Activated CD4-positive, alpha-beta memory T cell treated with anti-CD3 and anti-CD28 coated beads for 36 hours (primary cell): ENCODE data around the gene STAT1. TPM values are rescaled to one million over a fixed set of nuclear protein-coding genes. Genes with fewer than 3 reads are reported as not detected.
A peak's percentile ranks its signal among the peaks of the same experiment; 100 is the strongest.

Experiments used
- CTCF ChIA-PET: fragments of 350-600 bp; sonication (Branson Sonifier 250); formaldehyde crosslinking; loops from one replicate; lab custom pipeline; 2021; ENCODE audit warnings: antibody characterized with exemption, inconsistent platforms; lab: Charles Lee
- POLR2A ChIA-PET: fragments of 350-600 bp; sonication (Branson Sonifier 250); formaldehyde crosslinking; loops from one replicate; lab custom pipeline; 2021; ENCODE audit warnings: antibody characterized with exemption; lab: Charles Lee
- DNase-seq: peaks from one replicate; pipeline ENCODE4 v3.0.0-alpha.2; 2020
- H3K27ac Mint-ChIP-seq: one replicate; pipeline ENCODE4 v1.8.0; 2021; ENCODE audit warnings: mixed read lengths
- H3K27me3 Mint-ChIP-seq: one replicate; pipeline ENCODE4 v1.8.0; 2021; ENCODE audit warnings: mixed read lengths
- H3K36me3 Mint-ChIP-seq: one replicate; pipeline ENCODE4 v1.8.0; 2021; ENCODE audit warnings: mixed read lengths
- H3K4me1 Mint-ChIP-seq: one replicate; pipeline ENCODE4 v1.8.0; 2021; ENCODE audit warnings: low read depth, mixed read lengths
- H3K4me3 Mint-ChIP-seq: one replicate; pipeline ENCODE4 v1.8.0; 2021; ENCODE audit warnings: mild to moderate bottlenecking, mixed read lengths
- H3K9me3 Mint-ChIP-seq: one replicate; pipeline ENCODE4 v1.8.0; 2021; ENCODE audit warnings: mixed read lengths
- intact Hi-C: fragments of 100-400 bp; cut with micrococcal nuclease; formaldehyde crosslinking; loops from one replicate; pipeline ENCODE4 v1.15.1; 2023
- total RNA-seq, 2 experiments: library from RNA; stranded (reverse); gene quantifications; one replicate each; pipeline ENCODE4 v1.2.3, GENCODE V29; 2021

STAT1 gene
- 100 to 1,000 TPM; 309 to 314 TPM for total RNA-seq

DNA sequence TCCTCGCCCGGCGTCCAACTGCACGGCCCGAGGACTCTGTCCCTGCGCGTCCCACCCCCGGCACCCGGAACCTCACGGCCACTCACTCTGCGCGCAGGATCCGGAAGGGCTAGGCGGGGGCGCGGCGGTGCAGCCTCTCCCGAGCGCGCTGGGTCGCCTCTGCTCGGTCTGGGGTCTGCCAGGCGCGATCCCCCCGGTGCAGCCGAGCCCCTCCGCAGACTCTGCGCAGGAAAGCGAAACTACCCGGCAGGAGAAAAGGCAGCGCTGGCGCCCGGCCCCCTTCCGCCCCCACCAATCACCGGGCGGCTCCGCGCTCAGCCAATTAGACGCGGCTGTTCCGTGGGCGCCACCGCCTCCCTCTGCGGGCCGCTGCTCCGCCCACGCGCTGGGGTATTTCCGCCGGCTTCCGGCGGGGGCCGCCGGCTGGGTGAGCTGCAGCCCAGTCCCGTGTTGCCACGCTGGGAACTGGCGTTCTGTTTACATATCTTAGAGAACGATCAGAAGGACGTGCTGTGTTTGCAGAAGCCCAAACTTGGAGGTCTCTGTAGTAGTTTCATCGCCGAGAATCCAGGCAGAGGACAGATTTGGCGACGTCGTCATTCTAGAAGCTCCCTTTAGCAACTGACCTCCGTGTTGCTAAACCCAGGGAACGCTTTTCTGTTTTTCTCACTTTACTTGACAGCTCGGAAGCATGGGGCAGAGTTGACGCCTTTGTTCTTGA is at the start of gene STAT1:
Gene STAT1 (minus strand): TSS at position 240 of the 721 bp plus-strand sequence. CDS start 4,168 bp downstream, outside the sequence.
- Mint-ChIP-seq H3K27me3 (no peaks in the 10 kb centered on the region), H3K36me3 (peaks cover 17% of the 10 kb centered on the region), H3K27ac (no peak within 1 kb of the TSS), H3K4me1 (peaks cover 39% of the 10 kb centered on the region), H3K4me3 (no peak within 1 kb of the TSS), H3K9me3 (peaks cover 7% of the 10 kb centered on the region)
- ChIA-PET CTCF (interaction anchor here (1.1 to 1.9 kb wide), 3 partner anchors 9 to 141 kb away, joined by 4 to 7 read pairs (median 5); no protein-coding TSS in a partner anchor), POLR2A (interaction anchor here (0.7 to 4.4 kb wide), 11 partner anchors 9 to 335 kb away, joined by 3 to 31 read pairs (median 4); partner anchors contain the start of genes GLS and STAT4)
- intact Hi-C loops: loop anchor here (1.0 to 5.0 kb wide), 5 partner anchors 8 to 169 kb away; partner anchors contain the start of gene GLS
- peak; percentile 97 for DNase-seq

DNA sequence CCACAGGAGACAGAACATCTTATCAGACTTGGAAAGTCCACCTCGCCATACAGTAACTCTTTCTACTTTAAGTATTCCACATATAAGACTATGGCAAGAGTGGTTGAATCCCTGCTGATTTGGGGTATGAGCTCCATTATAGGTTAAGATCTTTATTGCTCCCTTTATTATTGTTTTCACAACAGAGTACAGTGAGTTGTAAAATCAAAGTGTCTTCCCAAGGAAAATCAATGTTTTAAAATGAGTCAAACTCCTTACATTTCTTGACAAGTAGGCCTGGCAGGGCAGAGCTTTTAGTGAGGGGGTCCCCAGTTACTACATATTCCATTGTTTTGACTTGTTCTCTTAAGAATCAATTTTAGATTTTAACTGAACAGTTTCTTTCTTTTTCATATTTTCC is 49.6 kb upstream of the STAT1 start:
- Mint-ChIP-seq H3K36me3 (peaks cover 45% of the 10 kb centered on the region), H3K27me3 (no peaks in the 10 kb centered on the region), H3K27ac (peak overlapping the region; percentile 56), H3K9me3 (no peaks in the 10 kb centered on the region), H3K4me3 (peak overlapping the region; percentile 1), H3K4me1 (peaks cover 77% of the 10 kb centered on the region)
- intact Hi-C loops: no loop called here
- DNase-seq: no peak
- CTCF ChIA-PET: interaction anchor here (0.7 to 5.2 kb wide), 6 partner anchors 9 to 92 kb away, joined by 3 to 30 read pairs (median 4); no protein-coding TSS in a partner anchor
- POLR2A ChIA-PET: interaction anchor here (0.8 kb wide), 1 partner anchor 52 kb away, joined by 3 read pairs; no protein-coding TSS in a partner anchor

DNA sequence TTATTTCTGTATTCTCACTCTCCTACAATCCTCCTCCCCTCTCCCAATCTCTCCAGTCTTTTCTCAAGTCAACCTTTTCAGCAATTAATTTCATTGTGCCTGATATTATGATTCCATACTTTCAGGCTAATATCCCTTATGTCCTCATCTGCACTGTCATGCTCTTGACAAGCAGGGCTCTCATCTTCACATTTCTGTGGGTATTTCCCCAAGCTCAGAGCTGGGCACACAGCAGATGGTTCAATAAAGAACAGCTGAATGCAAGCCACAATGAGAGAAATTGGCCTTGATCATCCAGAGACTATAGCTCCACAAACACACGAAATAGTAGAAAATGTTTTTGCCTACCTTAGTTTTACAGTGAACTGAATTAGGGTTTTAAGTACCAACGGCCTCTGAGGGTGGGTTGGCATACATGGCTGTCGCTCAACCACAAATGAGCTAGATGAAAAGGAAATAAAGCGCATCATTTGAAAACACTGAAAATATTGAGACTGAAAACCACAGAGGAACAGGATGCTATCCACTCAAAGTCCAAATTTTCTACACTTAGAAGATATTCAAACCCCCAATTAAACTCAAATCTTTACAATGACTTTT is 47.5 kb upstream of the STAT1 start:
- CTCF ChIA-PET: interaction anchor here (0.8 to 5.2 kb wide), 8 partner anchors 9 to 133 kb away, joined by 3 to 30 read pairs (median 4); no protein-coding TSS in a partner anchor
- H3K27me3 Mint-ChIP-seq: no peaks in the 10 kb centered on the region
- H3K27ac Mint-ChIP-seq: peak overlapping the region; percentile 60
- peaks cover 70% of the 10 kb centered on the region for H3K4me1 Mint-ChIP-seq
- peak overlapping the region; percentile 2 for H3K4me3 Mint-ChIP-seq
- H3K36me3 Mint-ChIP-seq: peaks cover 45% of the 10 kb centered on the region
- DNase-seq: peak; percentile 26
- H3K9me3 Mint-ChIP-seq: no peaks in the 10 kb centered on the region
- intact Hi-C loops: no loop called here
- POLR2A ChIA-PET: interaction anchor here (1.0 to 1.8 kb wide), 3 partner anchors 9 to 88 kb away, joined by 3 to 11 read pairs (median 3); partner anchors contain the start of gene STAT4

DNA sequence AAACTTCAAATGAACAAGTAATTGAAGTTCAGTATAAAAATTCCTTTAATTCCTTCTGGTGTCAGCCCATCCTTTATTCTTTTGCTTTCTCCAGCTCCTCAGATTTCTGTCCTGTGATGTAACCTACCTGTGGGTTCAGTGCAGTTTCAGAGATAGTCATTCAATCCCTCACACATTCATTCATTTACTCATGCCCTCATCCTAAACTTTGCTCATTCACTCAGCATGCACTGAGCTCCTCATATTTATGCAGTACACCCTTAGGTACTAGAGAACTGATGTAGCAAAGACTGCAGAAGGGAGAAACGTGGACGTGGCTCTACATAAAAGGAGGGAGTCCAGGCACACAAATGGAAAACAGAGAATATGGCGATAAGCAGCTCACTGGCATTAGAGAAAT is 45.3 kb upstream of the STAT1 start:
- intact Hi-C loops: loop anchor here (1.0 to 10.0 kb wide), 4 partner anchors 19 to 315 kb away; no protein-coding TSS in a partner anchor
- ChIA-PET CTCF (interaction anchor here (1.0 to 2.6 kb wide), 4 partner anchors 9 to 96 kb away, joined by 3 to 30 read pairs (median 4); no protein-coding TSS in a partner anchor), POLR2A (interaction anchor here (0.6 to 1.7 kb wide), 4 partner anchors 9 to 91 kb away, joined by 3 to 11 read pairs (median 4); partner anchors contain the start of gene STAT4)
- Mint-ChIP-seq H3K4me3 (no peak overlapping the region), H3K27me3 (no peaks in the 10 kb centered on the region), H3K36me3 (peaks cover 40% of the 10 kb centered on the region), H3K4me1 (peaks cover 68% of the 10 kb centered on the region), H3K9me3 (no peaks in the 10 kb centered on the region), H3K27ac (peak overlapping the region; percentile 10)
- DNase-seq: no peak

DNA sequence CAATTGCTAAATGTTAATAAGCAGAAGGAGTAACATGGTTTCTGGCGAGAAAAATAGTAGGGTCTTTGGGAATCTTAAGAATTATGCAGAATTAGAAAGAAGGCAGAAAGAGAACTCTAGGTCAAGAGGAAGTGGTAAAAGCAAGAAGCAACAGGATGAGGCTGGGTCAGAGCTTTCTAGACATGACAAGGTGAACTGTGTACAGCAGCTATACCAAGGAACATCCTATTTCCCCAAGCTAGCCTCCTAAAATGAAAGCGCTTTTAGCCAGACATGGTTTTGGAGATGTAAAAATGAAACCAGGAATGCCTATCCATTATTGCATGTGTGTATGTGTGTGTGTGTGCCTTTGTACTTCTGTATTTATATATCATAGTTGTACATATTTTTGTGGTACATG is 42.3 kb upstream of the STAT1 start:
- no peaks in the 10 kb centered on the region for H3K27me3 Mint-ChIP-seq
- peak overlapping the region; percentile 31 for H3K27ac Mint-ChIP-seq
- ChIA-PET POLR2A (no interaction called here), CTCF (interaction anchor here (10.9 kb wide), 1 partner anchor 99 kb away, joined by 412 read pairs; no protein-coding TSS in a partner anchor)
- no peaks in the 10 kb centered on the region for H3K9me3 Mint-ChIP-seq
- H3K36me3 Mint-ChIP-seq: peaks cover 17% of the 10 kb centered on the region
- DNase-seq: no peak
- peaks cover 44% of the 10 kb centered on the region for H3K4me1 Mint-ChIP-seq
- intact Hi-C loops: loop anchor here (10.0 kb wide), 1 partner anchor 319 kb away; no protein-coding TSS in a partner anchor
- no peak overlapping the region for H3K4me3 Mint-ChIP-seq

DNA sequence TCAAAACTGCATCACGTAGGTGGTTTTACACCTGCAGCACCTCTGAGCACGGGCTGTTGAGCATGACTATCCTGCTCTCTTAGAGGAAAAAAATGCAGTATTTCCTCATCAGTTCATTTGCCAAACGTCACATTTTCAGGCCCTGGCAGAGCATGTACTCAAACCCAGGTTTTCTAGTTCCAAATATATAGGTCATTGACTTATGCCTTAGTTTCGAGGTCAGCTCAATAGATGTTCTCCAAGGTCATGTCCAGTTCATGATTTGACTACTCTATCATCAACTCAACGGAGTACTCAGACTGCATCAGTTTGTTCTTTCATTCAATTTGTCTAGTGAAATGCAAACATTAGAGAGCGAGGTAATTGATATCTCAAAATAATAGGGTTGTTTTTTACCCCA is 39.3 kb upstream of the STAT1 start:
- intact Hi-C loops: loop anchor here (2.0 to 10.0 kb wide), 2 partner anchors 322 to 468 kb away; no protein-coding TSS in a partner anchor
- DNase-seq: no peak
- no peaks in the 10 kb centered on the region for H3K9me3 Mint-ChIP-seq
- ChIA-PET POLR2A (interaction anchor here (0.6 to 2.8 kb wide), 3 partner anchors 97 to 169 kb away, joined by 3 to 9 read pairs (median 3); no protein-coding TSS in a partner anchor), CTCF (interaction anchor here (1.0 to 10.9 kb wide), 28 partner anchors 10 to 469 kb away, joined by 3 to 412 read pairs (median 8); partner anchors contain the start of gene STAT4)
- H3K27me3 Mint-ChIP-seq: no peaks in the 10 kb centered on the region
- peaks cover 26% of the 10 kb centered on the region for H3K4me1 Mint-ChIP-seq
- H3K36me3 Mint-ChIP-seq: no peaks in the 10 kb centered on the region
- H3K27ac Mint-ChIP-seq: no peak overlapping the region
- no peak overlapping the region for H3K4me3 Mint-ChIP-seq

DNA sequence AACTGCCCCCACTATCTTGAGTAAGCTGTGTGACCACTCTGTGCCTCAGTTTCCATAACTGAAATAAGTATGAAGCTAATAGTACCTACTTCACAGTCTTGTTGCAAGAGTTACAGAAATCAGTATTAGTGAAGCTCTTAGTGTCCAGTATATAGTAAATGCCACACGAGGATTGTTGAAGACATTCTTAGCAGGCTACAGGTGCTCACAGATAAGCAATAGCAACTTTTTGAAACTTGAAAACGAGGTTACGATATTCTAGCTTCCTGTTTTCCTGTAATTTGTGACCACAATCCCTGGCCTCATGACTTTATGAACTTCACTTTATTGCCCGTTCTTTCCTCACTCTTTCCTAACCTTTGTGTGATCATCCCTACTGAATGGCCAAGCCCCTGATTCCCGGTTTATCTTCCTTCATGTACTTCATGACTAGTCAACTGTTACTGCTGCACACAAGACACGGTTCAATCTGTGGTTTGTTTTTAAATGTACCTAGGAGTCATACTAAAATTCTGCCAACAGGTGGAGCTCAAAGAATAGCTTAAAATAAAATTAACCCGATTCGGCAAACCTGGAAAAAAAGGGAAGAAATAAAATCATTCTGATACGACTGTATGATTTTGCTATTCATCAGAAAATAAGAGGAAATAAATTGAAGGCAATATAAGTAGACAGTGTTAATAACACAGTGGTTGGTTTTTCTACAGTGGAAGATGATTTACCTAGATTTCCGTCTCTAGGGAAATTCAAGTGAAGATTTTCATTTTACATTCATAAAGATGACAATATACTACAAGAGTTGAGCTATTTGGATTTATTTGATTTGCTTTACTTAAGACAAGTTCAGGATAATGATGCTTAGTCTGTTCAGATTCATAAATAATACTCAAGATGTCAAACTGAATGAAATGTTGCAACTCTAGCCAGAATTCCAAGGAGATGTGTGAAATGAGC is 38.1 kb upstream of the STAT1 start:
- DNase-seq: no peak
- CTCF ChIA-PET: interaction anchor here (0.7 to 10.9 kb wide), 45 partner anchors 11 to 1110 kb away, joined by 3 to 412 read pairs (median 5); partner anchors contain the start of gene STAT4

DNA sequence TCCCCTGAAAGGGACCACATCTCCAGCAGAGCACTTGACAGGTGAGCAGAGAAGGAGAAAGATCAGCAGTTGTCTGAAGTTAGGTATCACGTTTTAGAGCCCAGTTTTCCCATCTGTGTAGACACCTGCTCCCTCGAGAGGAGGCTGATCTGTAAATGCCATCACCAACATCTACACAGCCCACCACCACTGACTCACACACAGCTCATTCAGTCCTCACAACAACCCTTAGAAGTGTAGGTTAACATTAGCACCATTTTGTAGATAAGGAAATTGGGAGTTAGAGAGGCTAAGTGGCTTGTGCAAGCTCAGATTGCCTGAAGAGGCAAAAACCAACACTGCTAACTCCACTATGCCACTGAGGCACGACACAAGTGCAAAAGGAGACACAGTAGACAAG is 37.2 kb upstream of the STAT1 start:
- CTCF ChIA-PET: interaction anchor here (1.0 to 10.9 kb wide), 22 partner anchors 11 to 1111 kb away, joined by 3 to 412 read pairs (median 12); partner anchors contain the start of gene STAT4
- no peak for DNase-seq
- Mint-ChIP-seq H3K27ac (no peak overlapping the region), H3K4me3 (no peak overlapping the region), H3K9me3 (no peaks in the 10 kb centered on the region), H3K36me3 (no peaks in the 10 kb centered on the region), H3K4me1 (peaks cover 12% of the 10 kb centered on the region), H3K27me3 (no peaks in the 10 kb centered on the region)
- POLR2A ChIA-PET: interaction anchor here (1.3 to 2.8 kb wide), 3 partner anchors 8 to 104 kb away, joined by 3 to 9 read pairs (median 4); partner anchors contain the start of gene STAT4
- intact Hi-C loops: loop anchor here (10.0 kb wide), 1 partner anchor 324 kb away; no protein-coding TSS in a partner anchor

More for the DNA sequence above, 38.1 kb upstream of the STAT1 start:
- H3K36me3 Mint-ChIP-seq: no peaks in the 10 kb centered on the region
- no peak overlapping the region for H3K27ac Mint-ChIP-seq
- no peak overlapping the region for H3K4me3 Mint-ChIP-seq
- POLR2A ChIA-PET: interaction anchor here (0.7 to 2.8 kb wide), 3 partner anchors 98 to 103 kb away, joined by 4 to 9 read pairs (median 4); partner anchors contain the start of gene STAT4
- H3K4me1 Mint-ChIP-seq: peaks cover 21% of the 10 kb centered on the region
- intact Hi-C loops: loop anchor here (1.0 to 10.0 kb wide), 4 partner anchors 99 to 469 kb away; no protein-coding TSS in a partner anchor
- no peaks in the 10 kb centered on the region for H3K27me3 Mint-ChIP-seq
- H3K9me3 Mint-ChIP-seq: no peaks in the 10 kb centered on the region

DNA sequence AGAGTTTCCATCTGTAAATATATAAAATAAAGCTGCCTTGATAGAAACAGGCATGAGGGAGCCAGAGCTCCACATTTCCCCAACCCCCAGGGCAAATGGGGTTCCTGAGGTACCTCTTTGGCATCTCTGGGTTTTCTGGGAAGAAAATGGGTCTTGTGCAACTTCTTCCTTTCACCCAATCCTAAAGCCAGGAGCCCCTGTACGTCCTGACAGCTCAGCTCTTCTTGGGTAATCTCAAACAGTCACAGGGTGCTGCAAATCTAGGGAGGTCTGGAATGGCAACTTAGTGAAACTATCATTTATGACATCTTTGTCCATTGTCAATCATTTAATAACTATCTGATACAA is 36.6 kb upstream of the STAT1 start:
- peaks cover 8% of the 10 kb centered on the region for H3K4me1 Mint-ChIP-seq
- ChIA-PET POLR2A (interaction anchor here (1.3 kb wide), 2 partner anchors 8 to 100 kb away, joined by 3 to 4 read pairs; partner anchors contain the start of gene STAT4), CTCF (interaction anchor here (0.8 to 10.9 kb wide), 15 partner anchors 9 to 1112 kb away, joined by 3 to 412 read pairs (median 12); partner anchors contain the start of gene STAT4)
- DNase-seq: no peak
- no peak overlapping the region for H3K27ac Mint-ChIP-seq
- intact Hi-C loops: loop anchor here (10.0 kb wide), 1 partner anchor 324 kb away; no protein-coding TSS in a partner anchor
- no peaks in the 10 kb centered on the region for H3K27me3 Mint-ChIP-seq
- peaks cover 2% of the 10 kb centered on the region for H3K36me3 Mint-ChIP-seq
- no peak overlapping the region for H3K4me3 Mint-ChIP-seq
- H3K9me3 Mint-ChIP-seq: no peaks in the 10 kb centered on the region
